HG03025 (cell line): ENCODE results near the gene GPER1.
"Not testable (repeated sequence)": the region's sequence is repeated elsewhere in the genome, so short reads cannot be mapped to it uniquely, and the experiment has no call there.

Experiments
- ATAC-seq: cut with Tn5 transposase; IDR thresholded peaks from one replicate; pipeline ENCODE4 v1.9.1; 2021; ENCODE audit warnings: mild to moderate bottlenecking, moderate library complexity; ENCODE audit not compliant: unreplicated experiment, low FRiP score

GPER1 gene

GRCh38 chr7:1087952-1088920 lies at the start of gene GPER1:
TSS of gene GPER1 (plus strand) at chr7:1088113. CDS start at chr7:1091729, 3,616 bp downstream.
- no peak for ATAC-seq

GRCh38 chr7:1040233-1040632 lies 47.7 kb upstream of the GPER1 start:
- not testable (repeated sequence) for ATAC-seq

GRCh38 chr7:1040790-1041189 lies 47.1 kb upstream of the GPER1 start:
- ATAC-seq: no peak

GRCh38 chr7:1041551-1042491 lies 46.1 kb upstream of the GPER1 start:
- ATAC-seq: no peak

- no peak for ATAC-seq
Measured at GRCh38 chr7:1042492-1042833, 45.5 kb upstream of the GPER1 start.

GRCh38 chr7:1043552-1044188 lies 44.2 kb upstream of the GPER1 start:
- ATAC-seq: no peak

GRCh38 chr7:1044189-1045068 lies 43.5 kb upstream of the GPER1 start, which contains the start of gene GPR146:
TSS of gene GPR146 (plus strand) at chr7:1044546. CDS start at chr7:1057516, 12,970 bp downstream.
- ATAC-seq: peak; percentile 71

GRCh38 chr7:1045069-1046063 lies 42.5 kb upstream of the GPER1 start:
- no peak for ATAC-seq

- ATAC-seq: no peak
Measured at GRCh38 chr7:1046722-1047679, 40.9 kb upstream of the GPER1 start.

- ATAC-seq: no peak
Measured at GRCh38 chr7:1049006-1049741, 38.7 kb upstream of the GPER1 start.

GRCh38 chr7:1049801-1050200 lies 38.1 kb upstream of the GPER1 start:
- ATAC-seq: no peak

- no peak for ATAC-seq
Measured at GRCh38 chr7:1050254-1050906, 37.5 kb upstream of the GPER1 start.

GRCh38 chr7:1050956-1051690 lies 36.8 kb upstream of the GPER1 start:
- ATAC-seq: no peak

- ATAC-seq: no peak
Measured at GRCh38 chr7:1052031-1052818, 35.7 kb upstream of the GPER1 start.

- no peak for ATAC-seq
Measured at GRCh38 chr7:1053002-1053411, 34.9 kb upstream of the GPER1 start.
